ENCODE measurements around the gene ZSCAN29.
"Not testable (repeated sequence)": the region's sequence is repeated elsewhere in the genome, so short reads cannot be mapped to it uniquely, and the experiment has no call there.

Gene ZSCAN29

DNA sequence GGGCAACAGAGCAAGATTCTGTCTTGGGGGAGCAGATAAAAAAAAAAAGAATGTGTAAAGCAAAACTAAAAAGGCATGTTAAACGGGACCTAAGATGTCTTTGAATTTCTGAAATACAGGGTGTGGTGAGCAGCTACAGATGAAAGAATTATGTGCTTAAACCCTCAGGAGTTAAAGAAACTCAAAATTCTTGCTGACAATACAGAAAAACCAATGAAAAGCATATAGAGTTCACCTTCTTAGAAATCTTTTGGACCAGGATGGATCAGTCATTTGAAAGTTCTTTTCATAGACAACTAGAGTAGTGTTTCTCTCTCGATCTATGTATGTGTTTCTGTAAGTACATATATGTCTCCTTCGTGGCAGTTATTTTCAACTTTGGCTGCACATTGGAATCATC, 31.4 kb upstream of the ZSCAN29 start:
- 98% methylated on average over 3 of the region's 3 CpGs for WGBS, 2 experiments
- Histone ChIP-seq H3K27me3 (ENCODE audit: control insufficient read depth, insufficient read depth, low read length, poor library complexity, severe bottlenecking) (no peaks in the 10 kb centered on the region), H3K9me3 (ENCODE audit: control insufficient read depth, low read length) (no peaks in the 10 kb centered on the region), H3K4me3 (ENCODE audit: insufficient read depth, low read depth, low read length) (no peak overlapping the region), H3K36me3 (ENCODE audit: control insufficient read depth, insufficient read depth, low read length) (peaks cover 50% of the 10 kb centered on the region), H3K4me1 (ENCODE audit: control insufficient read depth, insufficient read depth, low read length) (no peaks in the 10 kb centered on the region), H3K27ac (ENCODE audit: insufficient read depth, low read depth, low read length, poor library complexity, severe bottlenecking) (no peak overlapping the region)

DNA sequence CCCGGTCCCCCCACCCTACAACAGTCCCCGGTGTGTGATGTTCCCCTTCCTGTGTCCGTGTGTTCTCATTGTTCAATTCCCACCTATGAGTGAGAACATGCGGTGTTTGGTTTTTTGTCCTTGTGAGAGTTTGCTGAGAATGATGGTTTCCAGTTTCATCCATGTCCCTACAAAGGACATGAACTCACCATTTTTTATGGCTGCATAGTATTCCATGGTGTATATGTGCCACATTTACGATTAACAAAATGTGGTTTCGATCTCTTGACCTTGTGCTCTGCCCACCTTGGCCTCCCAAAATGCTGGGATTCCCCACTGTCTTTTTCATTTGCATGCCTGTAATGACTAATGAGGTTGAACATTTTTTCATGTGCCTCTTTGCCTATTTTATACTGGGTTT, 22.7 kb upstream of the ZSCAN29 start:
- H3K4me3 ChIP-seq (ENCODE audit: insufficient read depth, low read depth, low read length); H3K27me3 ChIP-seq (ENCODE audit: control insufficient read depth, insufficient read depth, low read length, poor library complexity, severe bottlenecking); H3K27ac ChIP-seq (ENCODE audit: insufficient read depth, low read depth, low read length, poor library complexity, severe bottlenecking); H3K9me3 ChIP-seq (ENCODE audit: control insufficient read depth, low read length); H3K4me1 ChIP-seq (ENCODE audit: control insufficient read depth, insufficient read depth, low read length): not testable (repeated sequence)
- peaks cover 23% of the 10 kb centered on the region for H3K36me3 ChIP-seq (ENCODE audit: control insufficient read depth, insufficient read depth, low read length)
- WGBS, 2 experiments = 89 to 98% methylated on average over 4 of the region's 6 CpGs

DNA sequence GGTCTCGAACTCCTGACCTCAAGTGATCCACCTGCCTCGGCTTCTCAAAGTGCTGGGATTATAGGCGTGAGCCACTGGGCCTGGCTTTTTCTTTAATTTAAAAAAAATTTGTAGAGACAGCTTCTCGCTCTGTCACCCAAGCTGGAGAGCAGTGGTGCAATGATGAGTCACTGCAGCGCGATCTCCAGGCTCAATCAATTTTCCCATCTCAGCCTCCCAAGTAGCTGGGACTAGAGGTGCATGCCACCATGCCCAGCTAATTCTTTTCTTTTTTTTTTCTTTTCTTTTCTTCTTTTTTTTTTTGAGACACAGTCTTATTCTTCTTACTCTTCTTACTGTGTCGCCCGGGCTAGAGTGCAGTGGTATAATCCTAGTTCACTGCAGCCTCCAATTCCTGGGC, 19.9 kb upstream of the ZSCAN29 start:
- Histone ChIP-seq H3K9me3 (ENCODE audit: control insufficient read depth, low read length) (no peaks in the 10 kb centered on the region), H3K4me1 (ENCODE audit: control insufficient read depth, insufficient read depth, low read length) (no peaks in the 10 kb centered on the region), H3K27me3 (ENCODE audit: control insufficient read depth, insufficient read depth, low read length, poor library complexity, severe bottlenecking) (no peaks in the 10 kb centered on the region), H3K4me3 (ENCODE audit: insufficient read depth, low read depth, low read length) (no peak overlapping the region), H3K36me3 (ENCODE audit: control insufficient read depth, insufficient read depth, low read length) (peaks cover 18% of the 10 kb centered on the region), H3K27ac (ENCODE audit: insufficient read depth, low read depth, low read length, poor library complexity, severe bottlenecking) (no peak overlapping the region)
- 88 to 95% methylated on average over 8 of the region's 8 CpGs for WGBS, 2 experiments

DNA sequence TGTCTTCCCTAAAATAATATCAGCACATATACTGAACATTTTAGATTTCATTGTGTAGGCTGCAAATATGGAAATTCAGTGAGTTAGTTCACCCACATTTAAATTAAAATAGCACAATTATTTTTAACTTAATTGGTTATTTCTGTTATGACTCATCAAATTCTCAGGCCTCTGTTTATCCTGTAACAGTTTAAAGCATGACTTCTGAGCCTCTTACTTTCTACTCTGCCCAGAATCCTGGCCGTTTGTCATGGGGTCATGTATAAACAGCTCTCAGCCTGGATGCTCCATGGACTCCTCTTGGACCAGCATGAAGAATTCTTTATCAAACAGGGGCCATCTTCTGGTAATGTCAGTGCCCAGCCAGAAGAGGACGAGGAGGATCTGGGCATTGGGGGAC, 12.2 kb upstream of the ZSCAN29 start:
- no peak overlapping the region for H3K27ac ChIP-seq (ENCODE audit: insufficient read depth, low read depth, low read length, poor library complexity, severe bottlenecking)
- WGBS, 2 experiments = 90 to 93% methylated on average over 2 of the region's 2 CpGs
- no peak overlapping the region for H3K4me3 ChIP-seq (ENCODE audit: insufficient read depth, low read depth, low read length)
- no peaks in the 10 kb centered on the region for H3K9me3 ChIP-seq (ENCODE audit: control insufficient read depth, low read length)
- peaks cover 34% of the 10 kb centered on the region for H3K36me3 ChIP-seq (ENCODE audit: control insufficient read depth, insufficient read depth, low read length)
- no peaks in the 10 kb centered on the region for H3K4me1 ChIP-seq (ENCODE audit: control insufficient read depth, insufficient read depth, low read length)
- no peaks in the 10 kb centered on the region for H3K27me3 ChIP-seq (ENCODE audit: control insufficient read depth, insufficient read depth, low read length, poor library complexity, severe bottlenecking)

DNA sequence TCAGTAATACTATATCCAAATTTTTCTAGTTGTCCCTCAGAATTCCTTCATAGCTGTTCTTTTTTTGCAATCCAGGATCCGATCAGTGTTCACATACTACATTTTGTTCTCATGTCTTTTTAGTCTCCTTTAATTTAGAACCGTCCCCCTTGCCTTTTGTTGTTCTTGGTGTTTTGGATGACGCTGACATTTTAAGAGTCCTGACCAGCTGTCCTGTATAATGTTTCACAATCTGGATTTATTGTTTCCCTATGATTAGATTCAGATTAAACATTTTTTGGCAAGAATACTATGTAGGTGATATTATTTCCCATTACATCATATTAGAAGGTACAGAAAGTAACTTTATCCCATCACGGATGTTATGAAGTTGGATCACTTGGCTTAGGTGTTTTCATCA, 11.5 kb upstream of the ZSCAN29 start:
- H3K4me3 ChIP-seq (ENCODE audit: insufficient read depth, low read depth, low read length) = no peak overlapping the region
- H3K36me3 ChIP-seq (ENCODE audit: control insufficient read depth, insufficient read depth, low read length) = peaks cover 33% of the 10 kb centered on the region
- no peaks in the 10 kb centered on the region for H3K4me1 ChIP-seq (ENCODE audit: control insufficient read depth, insufficient read depth, low read length)
- no peak overlapping the region for H3K27ac ChIP-seq (ENCODE audit: insufficient read depth, low read depth, low read length, poor library complexity, severe bottlenecking)
- H3K9me3 ChIP-seq (ENCODE audit: control insufficient read depth, low read length) = no peaks in the 10 kb centered on the region
- H3K27me3 ChIP-seq (ENCODE audit: control insufficient read depth, insufficient read depth, low read length, poor library complexity, severe bottlenecking) = no peaks in the 10 kb centered on the region
- WGBS, 2 experiments = 96 to 98% methylated on average over 3 to 4 of the region's 4 CpGs

DNA sequence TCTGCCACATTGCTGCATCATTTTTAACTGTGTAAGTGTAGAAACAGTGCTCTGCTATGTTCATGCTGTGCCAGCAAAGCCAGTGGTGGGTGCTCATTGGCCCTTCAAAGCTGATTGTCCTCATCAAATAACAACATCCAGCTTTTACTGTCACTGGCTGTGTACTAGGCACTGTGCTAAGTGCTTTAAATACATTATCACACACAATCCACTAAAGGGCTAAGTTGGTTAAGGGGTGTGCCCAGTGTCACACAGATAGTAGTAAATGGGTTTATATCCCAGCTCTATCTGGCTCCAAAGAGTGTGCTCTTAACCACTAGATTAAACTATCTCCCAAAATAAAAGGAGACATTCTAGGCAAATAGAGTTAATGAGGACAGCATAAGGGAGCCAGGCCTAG, 7.8 kb upstream of the ZSCAN29 start:
- Histone ChIP-seq H3K9me3 (ENCODE audit: control insufficient read depth, low read length) (no peaks in the 10 kb centered on the region), H3K27ac (ENCODE audit: insufficient read depth, low read depth, low read length, poor library complexity, severe bottlenecking) (no peak overlapping the region), H3K27me3 (ENCODE audit: control insufficient read depth, insufficient read depth, low read length, poor library complexity, severe bottlenecking) (no peaks in the 10 kb centered on the region), H3K4me1 (ENCODE audit: control insufficient read depth, insufficient read depth, low read length) (no peaks in the 10 kb centered on the region), H3K4me3 (ENCODE audit: insufficient read depth, low read depth, low read length) (no peak overlapping the region), H3K36me3 (ENCODE audit: control insufficient read depth, insufficient read depth, low read length) (peaks cover 28% of the 10 kb centered on the region)

DNA sequence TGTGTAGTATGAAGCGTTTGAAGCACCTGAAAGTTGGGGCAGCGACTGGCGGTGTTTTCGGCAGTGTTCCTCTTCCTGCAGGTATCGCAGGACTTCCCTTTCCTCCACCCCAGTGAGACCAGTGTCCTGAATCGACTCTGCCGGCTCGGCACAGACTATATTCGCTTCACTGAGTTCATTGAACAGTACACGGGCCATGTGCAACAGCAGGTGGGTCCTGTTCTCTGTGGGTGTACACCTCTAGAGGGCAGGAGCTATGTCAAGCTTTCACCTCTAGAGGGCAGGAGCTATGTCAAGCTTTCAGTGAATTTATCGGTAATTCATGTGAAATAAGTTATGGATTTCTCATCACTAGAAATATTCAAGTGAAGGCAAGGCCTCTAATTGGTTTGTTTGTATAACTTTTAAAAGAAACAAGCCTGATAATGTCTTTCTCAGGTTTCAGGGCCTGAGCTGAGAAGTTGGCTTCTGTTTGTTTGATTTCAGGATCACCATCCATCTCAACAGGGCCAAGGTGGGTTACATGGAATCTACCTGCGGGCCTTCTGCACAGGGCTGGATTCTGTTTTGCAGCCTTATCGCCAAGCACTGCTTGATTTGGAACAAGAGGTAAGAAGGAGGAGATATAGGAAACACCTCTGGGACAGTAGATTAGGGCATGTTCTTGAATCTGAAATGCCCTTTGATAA, 5.3 kb upstream of the ZSCAN29 start:
- H3K27me3 ChIP-seq (ENCODE audit: control insufficient read depth, insufficient read depth, low read length, poor library complexity, severe bottlenecking) = no peaks in the 10 kb centered on the region
- H3K4me1 ChIP-seq (ENCODE audit: control insufficient read depth, insufficient read depth, low read length) = peaks cover 4% of the 10 kb centered on the region
- WGBS, 2 experiments = 82 to 87% methylated on average over 13 of the region's 13 CpGs
- peaks cover 23% of the 10 kb centered on the region for H3K36me3 ChIP-seq (ENCODE audit: control insufficient read depth, insufficient read depth, low read length)
- no peak overlapping the region for H3K27ac ChIP-seq (ENCODE audit: insufficient read depth, low read depth, low read length, poor library complexity, severe bottlenecking)
- no peak overlapping the region for H3K4me3 ChIP-seq (ENCODE audit: insufficient read depth, low read depth, low read length)
- no peaks in the 10 kb centered on the region for H3K9me3 ChIP-seq (ENCODE audit: control insufficient read depth, low read length)

DNA sequence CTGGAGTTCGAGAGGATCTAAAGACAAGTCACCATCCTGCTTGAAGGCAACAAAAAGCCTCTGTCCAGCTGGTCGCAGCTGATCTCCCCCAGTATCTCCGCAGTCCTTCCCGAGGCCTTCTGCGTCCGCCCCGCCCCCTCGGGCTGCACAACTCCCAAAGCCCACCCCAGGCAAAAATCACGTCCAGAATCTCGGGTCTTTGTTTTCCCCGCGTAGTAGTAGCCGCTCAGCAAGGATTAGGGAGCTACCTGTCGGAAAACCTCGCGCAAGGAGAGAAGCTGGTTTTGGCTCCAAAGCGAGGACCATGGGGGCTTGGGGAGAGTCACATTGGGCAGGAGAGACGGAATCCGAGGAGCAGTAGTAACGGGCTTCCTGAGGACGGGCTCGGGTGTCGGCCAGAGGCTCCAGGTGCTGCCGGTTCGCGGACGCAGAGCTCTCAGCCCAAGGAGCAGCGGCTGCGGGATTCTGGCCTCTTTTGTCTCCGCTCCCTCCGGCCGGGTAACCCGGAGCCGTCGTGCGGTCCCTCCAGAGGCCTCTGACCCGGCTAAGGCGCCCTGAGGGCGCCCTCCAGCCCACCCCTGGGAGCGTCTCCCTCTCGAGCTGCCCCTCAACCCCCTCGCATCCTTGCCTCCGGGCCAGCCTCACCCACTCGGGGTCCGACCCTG, 401 bp downstream of the ZSCAN29 start:
- no peaks in the 10 kb centered on the region for H3K27me3 ChIP-seq (ENCODE audit: control insufficient read depth, insufficient read depth, low read length, poor library complexity, severe bottlenecking)
- no peaks in the 10 kb centered on the region for H3K9me3 ChIP-seq (ENCODE audit: control insufficient read depth, low read length)
- 1% methylated on average over 45 of the region's 45 CpGs for WGBS, 2 experiments
- H3K4me3 ChIP-seq (ENCODE audit: insufficient read depth, low read depth, low read length) = peak overlapping the region; percentile 86
- peaks cover 11% of the 10 kb centered on the region for H3K36me3 ChIP-seq (ENCODE audit: control insufficient read depth, insufficient read depth, low read length)
- peaks cover 12% of the 10 kb centered on the region for H3K4me1 ChIP-seq (ENCODE audit: control insufficient read depth, insufficient read depth, low read length)
- H3K27ac ChIP-seq (ENCODE audit: insufficient read depth, low read depth, low read length, poor library complexity, severe bottlenecking) = no peak overlapping the region

DNA sequence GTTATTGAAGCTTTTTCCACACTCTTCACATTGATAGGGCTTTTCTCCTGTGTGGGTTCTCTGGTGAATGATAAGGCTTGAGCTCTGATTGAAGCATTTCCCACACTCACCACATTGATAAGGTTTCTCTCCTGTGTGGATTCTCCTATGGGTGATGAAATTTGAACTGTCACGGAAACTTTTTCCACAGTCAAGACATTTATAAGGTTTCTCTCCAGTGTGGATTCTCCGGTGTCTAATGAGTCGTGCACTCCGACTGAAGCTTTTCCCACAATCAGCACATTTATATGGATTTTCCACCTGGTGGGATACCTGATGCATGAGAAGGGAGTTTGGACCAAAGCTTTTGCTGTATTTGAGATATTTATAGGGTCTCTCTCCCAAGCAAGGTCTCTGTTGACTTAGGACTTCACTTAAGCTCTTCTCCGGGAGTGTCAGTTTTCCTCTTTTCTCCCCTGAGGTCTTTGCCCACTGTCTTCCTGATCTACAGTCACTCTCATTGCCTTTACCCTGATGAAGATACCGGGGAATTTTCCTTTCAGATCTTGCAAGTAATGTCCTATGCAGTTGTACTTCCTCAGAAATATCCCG, 9.4 kb downstream of the ZSCAN29 start:
- Histone ChIP-seq H3K4me3 (ENCODE audit: insufficient read depth, low read depth, low read length) (no peak overlapping the region), H3K27ac (ENCODE audit: insufficient read depth, low read depth, low read length, poor library complexity, severe bottlenecking) (no peak overlapping the region), H3K4me1 (ENCODE audit: control insufficient read depth, insufficient read depth, low read length) (no peaks in the 10 kb centered on the region), H3K9me3 (ENCODE audit: control insufficient read depth, low read length) (peaks cover 7% of the 10 kb centered on the region), H3K36me3 (ENCODE audit: control insufficient read depth, insufficient read depth, low read length) (peaks cover 74% of the 10 kb centered on the region), H3K27me3 (ENCODE audit: control insufficient read depth, insufficient read depth, low read length, poor library complexity, severe bottlenecking) (no peaks in the 10 kb centered on the region)
- WGBS, 2 experiments = 92 to 97% methylated on average over 6 to 7 of the region's 7 CpGs

DNA sequence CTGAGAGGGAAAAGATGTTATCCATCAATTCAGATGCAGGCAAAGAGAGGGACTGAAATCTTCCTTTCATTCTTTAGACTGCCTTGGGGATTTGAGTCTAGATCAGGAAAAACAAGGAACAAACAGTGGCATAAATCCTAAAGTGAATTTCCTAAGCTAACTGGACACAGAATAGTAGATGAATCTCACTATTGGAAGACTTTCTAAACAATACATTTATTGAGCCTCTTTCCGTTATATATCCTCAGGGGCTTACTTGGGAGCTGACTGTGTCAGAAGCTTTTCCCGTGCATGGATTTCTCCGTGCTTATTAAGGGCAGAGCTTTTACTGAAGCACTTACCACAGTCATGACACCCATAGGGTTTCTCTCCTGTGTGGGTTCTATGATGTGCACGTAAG, 10.0 kb downstream of the ZSCAN29 start:
- H3K36me3 ChIP-seq (ENCODE audit: control insufficient read depth, insufficient read depth, low read length) = peaks cover 73% of the 10 kb centered on the region
- no peak overlapping the region for H3K4me3 ChIP-seq (ENCODE audit: insufficient read depth, low read depth, low read length)
- H3K4me1 ChIP-seq (ENCODE audit: control insufficient read depth, insufficient read depth, low read length) = no peaks in the 10 kb centered on the region
- WGBS, 2 experiments = 95% methylated on average over 4 of the region's 4 CpGs
- H3K9me3 ChIP-seq (ENCODE audit: control insufficient read depth, low read length) = peaks cover 7% of the 10 kb centered on the region
- no peaks in the 10 kb centered on the region for H3K27me3 ChIP-seq (ENCODE audit: control insufficient read depth, insufficient read depth, low read length, poor library complexity, severe bottlenecking)
- no peak overlapping the region for H3K27ac ChIP-seq (ENCODE audit: insufficient read depth, low read depth, low read length, poor library complexity, severe bottlenecking)
